Keratinocyte (primary cell): ENCODE results near the gene SEPTIN14.

Source experiments
- CTCF ChIP-seq, 3 experiments: IDR thresholded peaks in 1 of 3; conservative IDR thresholded peaks in 1 of 3; optimal IDR thresholded peaks in 1 of 3; 2 replicates in 2 of 3; 3 replicates in 1 of 3; pipeline versions ENCODE3 to v1.5.1; 2011; ENCODE audit warnings: low read length in 3 of 3, mild to moderate bottlenecking in 3 of 3, moderate library complexity in 2 of 3, control low read depth in 1 of 3, inconsistent platforms in 1 of 3; ENCODE audit not compliant: insufficient read depth in 2 of 3; ENCODE audit errors: extremely low read depth in 1 of 3
- EZH2 ChIP-seq: IDR thresholded peaks from one replicate; pipeline ENCODE4 v1.6.1; 2012; ENCODE audit warnings: inconsistent platforms, mild to moderate bottlenecking, low read length, moderate library complexity

- TF ChIP-seq CTCF (optimal IDR thresholded peaks at IDR 0.05 in 1 of 3, IDR thresholded peaks at IDR 0.05 in 1 of 3, conservative IDR thresholded peaks at IDR 0.05 in 1 of 3; ENCODE audit: extremely low read depth in 1 of 3, insufficient read depth in 2 of 3, low read length in 3 of 3): no peak
- no peak for TF ChIP-seq EZH2
Observed at GRCh38 chr7:55903985-55904759, 41.6 kb upstream of the SEPTIN14 start.
